ENCODE measurements around the gene MAGI2. TPM values are rescaled to one million over a fixed set of nuclear protein-coding genes. Genes with fewer than 3 reads are reported as not detected.

MAGI2 gene
- total RNA-seq: under 1 TPM; 0.09 to 0.19 TPM

DNA sequence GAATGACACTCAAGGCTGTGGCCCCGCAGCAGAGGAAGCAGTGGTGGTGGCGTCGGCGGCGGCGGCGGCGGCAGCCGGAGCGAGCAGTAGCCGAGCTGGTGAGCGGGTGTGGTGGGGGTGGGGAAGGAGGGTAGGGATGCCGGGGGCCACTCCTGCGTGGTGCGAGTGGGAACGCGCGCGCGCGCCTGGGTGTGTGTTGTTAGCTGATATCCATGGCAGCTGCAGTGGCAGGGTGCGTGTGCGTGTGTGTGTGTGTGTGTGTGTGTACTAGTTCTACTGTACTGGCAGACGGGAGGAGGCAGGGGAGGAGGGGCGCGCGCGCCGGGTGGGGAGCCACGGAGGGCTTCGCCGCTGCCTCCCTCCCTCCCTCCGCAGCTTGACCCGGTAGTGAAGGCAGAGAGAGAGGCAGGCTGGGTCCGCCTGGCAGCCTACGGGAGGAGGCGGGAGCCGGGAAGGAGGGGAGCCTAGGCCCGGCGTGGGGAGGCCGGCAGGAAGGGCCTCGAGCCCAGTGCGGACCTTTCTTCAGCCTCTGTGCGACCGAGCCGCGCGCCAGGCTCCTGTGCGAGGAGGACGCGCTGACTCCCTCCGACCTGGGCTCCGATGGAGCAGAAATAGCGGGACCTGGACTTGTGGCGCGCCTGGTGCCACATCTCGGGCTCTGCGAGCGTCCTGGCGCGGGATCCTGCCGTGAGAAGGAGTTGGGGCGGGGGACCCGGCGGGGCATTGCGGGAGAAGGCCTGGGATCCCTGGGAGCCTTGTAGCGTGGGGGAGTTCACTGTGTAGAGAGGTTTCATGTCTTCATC, at the start of gene MAGI2:
TSS of gene MAGI2 (minus strand) at position 110 of the 803 bp plus-strand sequence. CDS start 347 bp downstream, outside the sequence.
- no peak for DNase-seq
- peaks cover 2% of the 10 kb centered on the region for H3K9me3 Mint-ChIP-seq (ENCODE audit: low read depth)
- no peaks in the 10 kb centered on the region for H3K36me3 Mint-ChIP-seq
- ATAC-seq: no peak
- H3K4me3 Mint-ChIP-seq: no peak within 1 kb of the TSS
- CTCF ChIA-PET: no interaction called here
- H3K27ac Mint-ChIP-seq: no peak within 1 kb of the TSS
- H3K4me1 Mint-ChIP-seq: no peaks in the 10 kb centered on the region
- peaks cover 44% of the 10 kb centered on the region for H3K27me3 Mint-ChIP-seq

- ATAC-seq: no peak
- no peaks in the 10 kb centered on the region for H3K36me3 Mint-ChIP-seq
- CTCF ChIA-PET: no interaction called here
- H3K4me1 Mint-ChIP-seq: no peaks in the 10 kb centered on the region
- no peaks in the 10 kb centered on the region for H3K27me3 Mint-ChIP-seq
- no peak overlapping the region for H3K27ac Mint-ChIP-seq
- H3K9me3 Mint-ChIP-seq (ENCODE audit: low read depth): peaks cover 9% of the 10 kb centered on the region
- no peak for DNase-seq
- H3K4me3 Mint-ChIP-seq: no peak overlapping the region
Observed at GRCh38 chr7:79502151-79502550, 48.7 kb upstream of the MAGI2 start.

DNA sequence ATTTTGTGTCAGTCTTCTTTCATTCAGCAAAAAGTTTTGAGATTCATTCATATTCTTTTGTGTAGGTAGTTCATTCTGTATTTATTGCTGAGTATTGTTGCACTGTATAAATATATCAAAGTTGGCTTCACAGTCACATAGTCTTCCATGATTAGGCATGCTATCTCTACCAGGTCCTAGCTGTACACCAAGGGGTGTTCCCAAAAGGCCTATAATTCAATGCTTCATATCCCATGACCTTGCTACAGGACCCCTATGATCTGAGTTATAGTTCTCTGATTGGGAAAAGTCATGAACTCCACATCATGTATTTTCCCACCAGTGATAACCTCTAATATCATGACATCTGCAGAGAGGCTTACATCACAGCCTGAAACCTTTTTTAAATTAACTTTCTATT, 47.3 kb upstream of the MAGI2 start:
- H3K4me1 Mint-ChIP-seq: no peaks in the 10 kb centered on the region
- DNase-seq: no peak
- H3K36me3 Mint-ChIP-seq: no peaks in the 10 kb centered on the region
- CTCF ChIA-PET: no interaction called here
- ATAC-seq: no peak
- no peaks in the 10 kb centered on the region for H3K27me3 Mint-ChIP-seq
- no peak overlapping the region for H3K27ac Mint-ChIP-seq
- no peak overlapping the region for H3K4me3 Mint-ChIP-seq
- peaks cover 11% of the 10 kb centered on the region for H3K9me3 Mint-ChIP-seq (ENCODE audit: low read depth)

- ATAC-seq (no peak), DNase-seq (no peak)
- Mint-ChIP-seq H3K9me3 (ENCODE audit: low read depth) (peaks cover 5% of the 10 kb centered on the region), H3K4me1 (no peaks in the 10 kb centered on the region), H3K27ac (no peak overlapping the region), H3K4me3 (no peak overlapping the region), H3K36me3 (no peaks in the 10 kb centered on the region), H3K27me3 (no peaks in the 10 kb centered on the region)
- CTCF ChIA-PET: no interaction called here
Observed at GRCh38 chr7:79497728-79498127, 44.3 kb upstream of the MAGI2 start.

- H3K27me3 Mint-ChIP-seq: no peaks in the 10 kb centered on the region
- H3K4me3 Mint-ChIP-seq: no peak overlapping the region
- no peak for DNase-seq
- ATAC-seq: no peak
- no peak overlapping the region for H3K27ac Mint-ChIP-seq
- H3K4me1 Mint-ChIP-seq: no peaks in the 10 kb centered on the region
- CTCF ChIA-PET: no interaction called here
- no peaks in the 10 kb centered on the region for H3K36me3 Mint-ChIP-seq
- peaks cover 5% of the 10 kb centered on the region for H3K9me3 Mint-ChIP-seq (ENCODE audit: low read depth)
Observed at GRCh38 chr7:79495544-79496272, 42.2 kb upstream of the MAGI2 start.

DNA sequence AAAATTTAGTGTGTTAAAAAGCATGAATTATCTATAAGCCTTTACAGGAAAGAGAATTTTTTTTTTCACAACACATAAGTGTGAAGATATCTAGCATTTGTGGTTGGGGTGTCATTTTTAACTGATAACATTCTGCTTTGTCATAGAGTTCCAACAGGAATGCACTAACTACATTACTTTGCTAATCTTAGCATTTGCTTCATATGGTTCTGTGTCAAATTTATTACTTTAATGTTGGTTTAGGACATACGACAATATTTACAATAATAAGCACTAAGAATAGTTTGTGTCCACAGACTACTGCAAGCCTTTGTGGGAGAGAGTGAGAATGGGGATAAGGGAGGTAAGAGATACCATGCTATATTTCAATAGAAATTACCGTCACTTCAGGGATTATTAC, 40.6 kb upstream of the MAGI2 start:
- no peak overlapping the region for H3K4me3 Mint-ChIP-seq
- CTCF ChIA-PET: no interaction called here
- H3K36me3 Mint-ChIP-seq: no peaks in the 10 kb centered on the region
- no peak for ATAC-seq
- no peaks in the 10 kb centered on the region for H3K27me3 Mint-ChIP-seq
- no peak for DNase-seq
- H3K4me1 Mint-ChIP-seq: no peaks in the 10 kb centered on the region
- H3K27ac Mint-ChIP-seq: no peak overlapping the region
- H3K9me3 Mint-ChIP-seq (ENCODE audit: low read depth): peaks cover 5% of the 10 kb centered on the region

- DNase-seq (no peak), ATAC-seq (no peak)
- CTCF ChIA-PET: interaction anchor here (0.6 kb wide), 1 partner anchor 567 kb away, joined by 3 read pairs; no protein-coding TSS in a partner anchor
- H3K36me3 Mint-ChIP-seq: no peaks in the 10 kb centered on the region
- peaks cover under 1% of the 10 kb centered on the region for H3K9me3 Mint-ChIP-seq (ENCODE audit: low read depth)
- H3K4me1 Mint-ChIP-seq: no peaks in the 10 kb centered on the region
- no peak overlapping the region for H3K4me3 Mint-ChIP-seq
- no peak overlapping the region for H3K27ac Mint-ChIP-seq
- H3K27me3 Mint-ChIP-seq: no peaks in the 10 kb centered on the region
Observed at GRCh38 chr7:79489371-79489770, 35.9 kb upstream of the MAGI2 start.

DNA sequence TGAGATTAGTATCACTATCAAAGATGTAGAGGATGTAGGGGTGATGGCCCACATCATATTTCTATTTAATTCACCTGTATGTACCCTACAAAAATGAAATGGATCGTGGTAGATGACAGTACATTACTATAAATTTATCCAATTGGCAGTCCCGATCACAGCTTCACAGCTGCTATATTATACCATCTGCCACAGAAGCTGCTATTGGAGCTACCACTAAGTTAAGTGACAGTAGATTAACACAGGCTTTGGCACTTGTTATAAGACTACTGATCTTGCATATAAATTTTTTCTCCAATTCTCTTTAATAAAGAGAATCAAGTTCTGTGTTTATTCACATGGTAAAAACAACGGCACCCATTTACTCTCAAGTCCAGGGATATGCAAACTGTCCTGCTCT, 24.9 kb upstream of the MAGI2 start:
- no peak for DNase-seq
- ATAC-seq: no peak
- Mint-ChIP-seq H3K4me3 (no peak overlapping the region), H3K9me3 (ENCODE audit: low read depth) (peaks cover 5% of the 10 kb centered on the region), H3K4me1 (no peaks in the 10 kb centered on the region), H3K27me3 (no peaks in the 10 kb centered on the region), H3K27ac (no peak overlapping the region), H3K36me3 (no peaks in the 10 kb centered on the region)
- CTCF ChIA-PET: no interaction called here

DNA sequence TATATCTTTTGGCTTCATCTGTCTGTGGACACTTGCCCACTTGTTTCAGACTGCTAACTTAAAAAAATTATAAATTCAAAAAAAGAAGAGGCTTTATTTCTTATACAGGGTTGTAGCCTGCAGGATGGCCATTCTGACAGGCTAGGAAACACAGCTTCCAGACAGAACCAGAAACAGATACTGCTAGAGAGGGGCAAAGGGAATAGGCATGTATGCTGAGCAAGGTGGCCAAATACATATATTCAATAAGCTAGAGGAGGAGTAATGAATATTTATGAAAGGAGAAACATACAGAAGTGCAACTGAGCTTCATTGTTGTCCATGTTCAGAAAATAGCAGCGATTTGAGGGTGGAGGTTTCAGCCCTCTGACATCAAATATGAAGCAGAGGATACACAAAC, 22.0 kb upstream of the MAGI2 start:
- no peaks in the 10 kb centered on the region for H3K27me3 Mint-ChIP-seq
- H3K36me3 Mint-ChIP-seq: no peaks in the 10 kb centered on the region
- CTCF ChIA-PET: no interaction called here
- H3K27ac Mint-ChIP-seq: no peak overlapping the region
- no peaks in the 10 kb centered on the region for H3K4me1 Mint-ChIP-seq
- DNase-seq (no peak), ATAC-seq (no peak)
- H3K4me3 Mint-ChIP-seq: no peak overlapping the region
- H3K9me3 Mint-ChIP-seq (ENCODE audit: low read depth): no peaks in the 10 kb centered on the region

- H3K36me3 Mint-ChIP-seq: no peaks in the 10 kb centered on the region
- CTCF ChIA-PET: no interaction called here
- no peak overlapping the region for H3K27ac Mint-ChIP-seq
- DNase-seq (no peak), ATAC-seq (no peak)
- H3K9me3 Mint-ChIP-seq (ENCODE audit: low read depth): peaks cover 3% of the 10 kb centered on the region
- no peak overlapping the region for H3K4me3 Mint-ChIP-seq
- H3K4me1 Mint-ChIP-seq: no peaks in the 10 kb centered on the region
- no peaks in the 10 kb centered on the region for H3K27me3 Mint-ChIP-seq
Observed at GRCh38 chr7:79471699-79472098, 18.2 kb upstream of the MAGI2 start.

GRCh38 chr7:79471283-79471682, 17.8 kb upstream of the MAGI2 start:
- Mint-ChIP-seq H3K9me3 (ENCODE audit: low read depth) (peaks cover 3% of the 10 kb centered on the region), H3K27ac (no peak overlapping the region), H3K27me3 (no peaks in the 10 kb centered on the region), H3K4me3 (no peak overlapping the region), H3K4me1 (no peaks in the 10 kb centered on the region), H3K36me3 (no peaks in the 10 kb centered on the region)
- CTCF ChIA-PET: no interaction called here
- no peak for ATAC-seq
- no peak for DNase-seq

DNA sequence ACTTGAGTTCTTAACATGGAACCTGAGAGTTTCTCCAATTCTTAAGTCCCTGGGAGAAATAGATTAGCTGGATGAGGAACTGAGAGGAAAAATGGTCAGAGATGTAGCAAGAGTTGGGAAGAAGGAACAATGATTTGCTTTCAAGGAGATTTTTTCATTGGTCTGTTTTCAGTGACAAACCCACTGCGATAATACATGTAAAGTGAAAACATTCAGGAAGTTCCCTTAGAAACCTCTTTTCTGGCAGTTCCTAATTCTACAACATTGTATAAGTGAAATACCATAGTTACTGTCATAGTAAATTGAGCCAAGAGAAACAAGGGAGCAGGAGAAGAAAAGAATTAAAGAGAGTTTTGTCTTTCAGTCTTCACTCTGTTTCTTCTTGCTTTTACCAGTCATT, 12.1 kb upstream of the MAGI2 start:
- Mint-ChIP-seq H3K4me1 (no peaks in the 10 kb centered on the region), H3K36me3 (no peaks in the 10 kb centered on the region), H3K27me3 (no peaks in the 10 kb centered on the region), H3K27ac (no peak overlapping the region), H3K4me3 (no peak overlapping the region), H3K9me3 (ENCODE audit: low read depth) (peaks cover 5% of the 10 kb centered on the region)
- CTCF ChIA-PET: no interaction called here
- no peak for ATAC-seq
- DNase-seq: no peak

DNA sequence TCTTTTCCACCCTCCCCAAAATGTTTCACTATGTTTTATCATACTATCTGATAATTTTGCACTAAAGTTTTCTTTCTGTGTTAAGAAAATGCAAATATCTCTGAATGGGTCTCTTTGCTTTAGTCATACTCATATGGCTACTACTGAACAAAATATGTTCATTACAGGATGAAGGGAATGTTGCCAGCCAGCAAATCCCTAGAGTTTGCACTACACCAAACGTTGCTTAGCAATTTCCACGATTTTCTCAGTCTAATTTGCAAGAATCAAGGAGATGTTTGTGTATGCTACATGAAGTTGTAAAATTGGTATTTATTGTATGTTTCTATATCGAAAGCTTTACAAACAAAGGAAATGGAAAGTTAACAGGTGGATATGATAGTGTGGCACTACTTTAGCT, 10.6 kb upstream of the MAGI2 start:
- H3K9me3 Mint-ChIP-seq (ENCODE audit: low read depth): peaks cover 5% of the 10 kb centered on the region
- no peaks in the 10 kb centered on the region for H3K4me1 Mint-ChIP-seq
- H3K36me3 Mint-ChIP-seq: no peaks in the 10 kb centered on the region
- H3K4me3 Mint-ChIP-seq: no peak overlapping the region
- DNase-seq: no peak
- ATAC-seq: no peak
- CTCF ChIA-PET: no interaction called here
- no peak overlapping the region for H3K27ac Mint-ChIP-seq
- H3K27me3 Mint-ChIP-seq: no peaks in the 10 kb centered on the region

- Mint-ChIP-seq H3K36me3 (no peaks in the 10 kb centered on the region), H3K4me3 (no peak overlapping the region), H3K4me1 (no peaks in the 10 kb centered on the region), H3K27me3 (no peaks in the 10 kb centered on the region), H3K27ac (no peak overlapping the region), H3K9me3 (ENCODE audit: low read depth) (peaks cover 2% of the 10 kb centered on the region)
- ATAC-seq (no peak), DNase-seq (no peak)
- CTCF ChIA-PET: no interaction called here
Observed at GRCh38 chr7:79462390-79462789, 8.9 kb upstream of the MAGI2 start.

All from activated CD8-positive, alpha-beta memory T cell treated with anti-CD3 and anti-CD28 coated beads, Interleukin-2, amount 10 ng/mL, durations not matched to agents 7 days and 5 days (primary cell).